GM18511 (cell line): ENCODE results near the gene BNC2.
"Not testable (repeated sequence)": the region's sequence is repeated elsewhere in the genome, so short reads cannot be mapped to it uniquely, and the experiment has no call there.

Experiments
- ATAC-seq: cut with Tn5 transposase; IDR thresholded peaks from one replicate; pipeline ENCODE4 v1.9.1; 2021; ENCODE audit warnings: mild to moderate bottlenecking, moderate library complexity; ENCODE audit not compliant: unreplicated experiment

Gene BNC2

GRCh38 chr9:16484180-16484579 is 386.3 kb downstream of the BNC2 start:
- ATAC-seq, result no peak

- ATAC-seq, result no peak
Observed at GRCh38 chr9:16482764-16483163, 387.7 kb downstream of the BNC2 start.

GRCh38 chr9:16480584-16480983 is 389.9 kb downstream of the BNC2 start:
- ATAC-seq, result not testable (repeated sequence)

GRCh38 chr9:16475996-16476395 is 394.5 kb downstream of the BNC2 start:
- ATAC-seq, result no peak

- ATAC-seq, result no peak
Observed at GRCh38 chr9:16475257-16475656, 395.2 kb downstream of the BNC2 start.

- no peak for ATAC-seq
Observed at GRCh38 chr9:16469184-16469583, 401.3 kb downstream of the BNC2 start.

GRCh38 chr9:16461851-16462250 is 408.6 kb downstream of the BNC2 start:
- no peak for ATAC-seq

GRCh38 chr9:16461137-16461840 is 409.2 kb downstream of the BNC2 start:
- no peak for ATAC-seq

- no peak for ATAC-seq
Observed at GRCh38 chr9:16460696-16461095, 409.8 kb downstream of the BNC2 start.

- ATAC-seq, result peak; percentile 28
Observed at GRCh38 chr9:16459421-16460148, 410.9 kb downstream of the BNC2 start.

- ATAC-seq, result peak; percentile 59
Observed at GRCh38 chr9:16458696-16459420, 411.6 kb downstream of the BNC2 start.

- ATAC-seq, result no peak
Observed at GRCh38 chr9:16455842-16456241, 414.6 kb downstream of the BNC2 start.

- ATAC-seq, result no peak
Observed at GRCh38 chr9:16453390-16453789, 417.1 kb downstream of the BNC2 start.

- no peak for ATAC-seq
Observed at GRCh38 chr9:16450578-16450977, 419.9 kb downstream of the BNC2 start.

GRCh38 chr9:16450043-16450442 is 420.4 kb downstream of the BNC2 start:
- no peak for ATAC-seq

GRCh38 chr9:16449076-16449730 is 421.3 kb downstream of the BNC2 start:
- no peak for ATAC-seq

GRCh38 chr9:16447946-16448345 is 422.5 kb downstream of the BNC2 start:
- no peak for ATAC-seq

- ATAC-seq, result no peak
Observed at GRCh38 chr9:16446636-16447035, 423.8 kb downstream of the BNC2 start.

- ATAC-seq, result no peak
Observed at GRCh38 chr9:16445141-16445920, 425.1 kb downstream of the BNC2 start.

- ATAC-seq, result no peak
Observed at GRCh38 chr9:16442622-16443021, 427.8 kb downstream of the BNC2 start.

- no peak for ATAC-seq
Observed at GRCh38 chr9:16441791-16442190, 428.7 kb downstream of the BNC2 start.
